GM19438 (cell line): ENCODE data around the gene CENPX.

ENCODE experiments used
- ATAC-seq: cut with Tn5 transposase; IDR thresholded peaks from one replicate; pipeline ENCODE4 v1.9.1; 2021; ENCODE audit warnings: low read depth; ENCODE audit not compliant: unreplicated experiment

CENPX gene

GRCh38 chr17:82001571-82002056 is 21.1 kb downstream of the CENPX start:
- ATAC-seq = no peak

- ATAC-seq = no peak
These were observed 21.7 kb downstream of the CENPX start for GRCh38 chr17:82000803-82001570.

- no peak for ATAC-seq
These were observed 22.5 kb downstream of the CENPX start for GRCh38 chr17:81999976-82000802.

- no peak for ATAC-seq
These were observed 23.1 kb downstream of the CENPX start for GRCh38 chr17:81999587-81999975.

- ATAC-seq = no peak
These were observed 23.8 kb downstream of the CENPX start for GRCh38 chr17:81998691-81999438.

GRCh38 chr17:81998212-81998611 is 24.5 kb downstream of the CENPX start:
- ATAC-seq = no peak

- ATAC-seq = no peak
These were observed 25.8 kb downstream of the CENPX start for GRCh38 chr17:81996757-81997441.

- ATAC-seq = no peak
These were observed 26.4 kb downstream of the CENPX start for GRCh38 chr17:81996232-81996756.

- ATAC-seq = no peak
These were observed 27.0 kb downstream of the CENPX start for GRCh38 chr17:81995463-81996231.

GRCh38 chr17:81994593-81995462 is 27.9 kb downstream of the CENPX start:
- ATAC-seq = no peak

- no peak for ATAC-seq
These were observed 28.7 kb downstream of the CENPX start for GRCh38 chr17:81993729-81994592.

GRCh38 chr17:81992306-81993102 is 30.2 kb downstream of the CENPX start:
- ATAC-seq = no peak

GRCh38 chr17:81991684-81992305 is 30.9 kb downstream of the CENPX start:
- ATAC-seq = no peak

- ATAC-seq = no peak
These were observed 31.6 kb downstream of the CENPX start for GRCh38 chr17:81990836-81991683.

GRCh38 chr17:81987161-81987770 is 35.4 kb downstream of the CENPX start:
- no peak for ATAC-seq
